NCI-H2196 (cell line): ENCODE measurements around the gene METTL15.
"Not testable (repeated sequence)": the region's sequence is repeated elsewhere in the genome, so short reads cannot be mapped to it uniquely, and the experiment has no call there.

Source experiments
- DNase-seq: peaks from one replicate; lab custom pipeline; 2025; ENCODE audit not compliant: unreplicated experiment; lab: John Stamatoyannopoulos, UW

METTL15 gene

DNA sequence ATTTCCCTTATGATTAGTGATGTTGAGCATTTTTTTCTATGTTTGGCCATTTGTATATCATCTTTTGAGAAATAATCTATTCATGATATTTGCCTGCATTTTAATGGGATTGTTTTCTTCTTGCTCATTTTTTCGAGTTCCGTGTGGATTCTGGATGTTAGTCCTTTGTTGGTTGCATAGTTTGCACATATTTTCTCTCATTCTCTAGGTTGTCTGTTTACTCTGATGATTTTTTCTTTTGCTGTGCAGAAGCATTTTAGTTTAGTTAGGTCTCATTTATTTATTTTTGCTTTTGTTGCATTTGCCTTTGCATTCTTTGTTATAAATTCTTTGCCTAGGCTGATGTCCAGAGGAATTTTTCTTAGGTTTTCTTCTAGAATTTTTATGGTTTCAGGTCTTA is 87.3 kb downstream of the METTL15 start:
- no peak for DNase-seq

DNA sequence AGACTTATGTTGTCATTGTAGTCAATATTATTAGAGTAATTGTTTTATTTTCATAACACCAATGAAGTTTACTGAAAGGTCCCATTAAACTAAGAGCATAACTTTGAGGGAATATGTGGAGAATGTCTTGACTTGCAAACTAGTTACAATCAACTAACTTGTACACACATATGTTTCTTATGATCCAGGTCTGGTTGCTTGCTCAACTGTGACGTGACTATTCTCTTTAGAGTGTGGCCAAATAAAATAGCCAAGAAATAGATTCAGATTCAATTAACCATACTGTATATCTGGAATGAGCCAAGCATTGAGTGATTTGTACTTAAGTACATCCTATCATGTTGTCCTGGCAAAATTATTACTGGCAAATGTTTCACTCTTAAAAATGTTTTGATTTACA is 101.7 kb downstream of the METTL15 start:
- DNase-seq, result no peak

DNA sequence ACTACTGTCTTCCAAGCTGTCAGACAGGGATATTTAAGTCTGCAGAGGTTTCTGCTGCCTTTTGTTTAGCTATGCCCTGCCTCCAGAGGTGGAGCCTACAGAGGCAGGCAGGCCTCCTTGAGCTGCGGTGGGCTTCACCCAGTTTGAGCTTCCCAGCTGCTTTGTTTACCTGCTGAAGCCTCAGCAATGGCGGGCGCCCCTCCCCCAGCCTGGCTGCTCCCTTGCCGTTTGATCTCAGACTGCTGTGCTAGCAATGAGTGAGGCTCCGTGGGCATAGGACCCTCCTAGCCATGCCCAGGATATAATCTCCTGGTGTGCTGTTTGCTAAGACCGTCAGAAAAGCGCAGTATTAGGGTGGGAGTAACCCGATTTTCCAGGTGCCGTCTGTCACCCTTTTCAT is 113.9 kb downstream of the METTL15 start:
- DNase-seq, result not testable (repeated sequence)

DNA sequence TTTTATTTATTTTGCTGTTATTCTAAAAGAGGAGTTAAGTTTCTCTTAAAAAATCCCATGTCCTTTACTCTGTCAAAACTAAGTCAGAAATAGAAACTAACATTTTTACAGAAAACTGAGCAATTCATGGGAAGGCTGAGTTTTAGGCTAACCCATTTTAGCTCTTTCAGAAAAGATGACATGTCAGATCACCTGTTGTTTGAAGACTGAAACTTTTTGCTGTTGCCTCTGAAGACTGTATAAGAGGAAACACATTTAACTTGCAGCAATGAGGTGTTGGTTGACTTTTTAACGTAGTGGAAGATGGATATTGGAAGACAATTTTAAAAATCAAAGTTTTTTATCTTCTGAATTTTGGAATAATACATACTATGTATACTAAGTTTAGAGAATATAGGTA is 115.4 kb downstream of the METTL15 start:
- no peak for DNase-seq

DNA sequence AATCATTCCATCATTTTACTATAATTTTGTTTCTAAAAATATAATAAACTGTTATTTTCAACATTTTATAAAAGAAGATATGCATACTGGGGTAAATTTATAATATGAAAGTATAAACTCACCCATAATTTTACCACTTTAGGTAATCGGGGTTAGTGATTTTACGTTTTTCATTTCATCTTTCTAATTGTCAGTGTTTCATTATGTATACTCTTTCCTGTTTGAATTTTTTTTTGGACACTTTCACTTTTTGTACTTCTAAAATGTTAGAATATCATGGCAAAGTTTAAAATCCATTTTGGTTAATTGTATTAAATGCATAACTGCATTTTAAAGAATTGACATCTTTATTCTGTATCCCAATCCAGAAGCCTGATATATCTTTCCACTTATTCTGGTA is 115.8 kb downstream of the METTL15 start:
- no peak for DNase-seq

DNA sequence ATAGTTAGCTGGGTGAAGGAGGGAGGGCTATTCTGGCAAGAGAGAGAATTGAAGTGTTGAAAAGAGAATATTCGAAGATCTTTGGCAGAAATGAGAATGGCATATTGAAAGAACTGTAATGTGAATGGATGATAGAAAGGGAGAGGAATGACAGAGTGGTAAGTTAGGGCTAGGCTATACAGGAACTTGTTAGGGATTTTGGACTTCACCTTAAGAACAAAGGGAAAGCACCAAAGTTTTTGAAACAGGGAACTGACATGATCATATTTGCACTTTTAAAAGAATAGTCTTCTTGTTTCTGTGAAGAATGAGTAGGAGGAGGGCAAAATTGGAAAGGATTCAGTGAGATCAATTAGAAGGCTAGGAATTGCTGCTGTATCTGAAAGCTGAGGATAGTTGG is 119.3 kb downstream of the METTL15 start:
- DNase-seq, result no peak

DNA sequence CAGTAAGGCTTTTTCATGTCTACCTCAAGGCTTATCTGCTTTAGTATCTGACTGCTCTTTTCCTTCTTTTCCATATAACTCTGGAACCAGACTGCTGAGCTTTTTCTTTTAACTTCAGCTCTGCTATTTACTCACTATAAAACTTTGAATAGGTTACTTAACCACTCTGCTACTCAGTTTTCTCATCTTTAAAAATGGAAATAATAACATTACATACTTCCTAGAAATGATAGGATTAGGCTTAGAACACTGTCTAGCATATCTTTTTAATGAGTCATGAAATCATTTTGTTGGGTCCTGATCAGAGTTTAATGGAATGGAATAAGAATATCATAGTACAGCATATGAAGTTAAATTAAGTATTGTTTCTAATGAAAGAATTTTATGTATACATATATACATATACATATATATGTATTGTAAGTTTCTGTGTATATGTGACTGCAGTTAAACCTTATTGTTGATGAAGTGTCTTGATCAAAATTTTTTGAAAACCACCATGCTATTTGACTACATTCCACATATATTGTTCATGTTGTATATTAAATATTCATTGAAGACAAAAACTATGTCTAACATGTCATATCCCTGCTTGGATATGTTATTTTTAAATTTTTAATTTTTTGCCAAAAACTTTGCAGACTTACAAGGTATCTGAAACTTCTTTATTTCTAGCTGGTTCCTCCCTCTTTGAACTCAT is 120.2 kb downstream of the METTL15 start:
- no peak for DNase-seq

DNA sequence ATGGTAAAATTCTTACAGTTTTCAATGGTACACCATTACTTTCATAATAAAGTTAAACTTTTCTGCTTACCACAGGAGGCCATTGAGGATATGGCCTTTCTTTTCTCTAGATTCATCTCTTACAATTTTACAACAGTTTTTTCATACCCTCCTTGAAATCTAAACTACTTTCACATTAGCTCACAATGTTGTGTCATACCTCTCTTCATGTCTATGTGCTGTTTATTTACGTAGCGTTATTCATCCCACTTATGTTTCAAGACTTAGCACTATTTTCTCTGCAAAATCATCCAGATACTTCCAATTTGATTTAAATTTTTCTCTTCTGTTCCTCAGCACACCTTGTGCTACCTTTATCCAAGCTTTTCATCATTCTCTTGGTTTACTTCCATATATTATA is 123.3 kb downstream of the METTL15 start:
- DNase-seq, result no peak

DNA sequence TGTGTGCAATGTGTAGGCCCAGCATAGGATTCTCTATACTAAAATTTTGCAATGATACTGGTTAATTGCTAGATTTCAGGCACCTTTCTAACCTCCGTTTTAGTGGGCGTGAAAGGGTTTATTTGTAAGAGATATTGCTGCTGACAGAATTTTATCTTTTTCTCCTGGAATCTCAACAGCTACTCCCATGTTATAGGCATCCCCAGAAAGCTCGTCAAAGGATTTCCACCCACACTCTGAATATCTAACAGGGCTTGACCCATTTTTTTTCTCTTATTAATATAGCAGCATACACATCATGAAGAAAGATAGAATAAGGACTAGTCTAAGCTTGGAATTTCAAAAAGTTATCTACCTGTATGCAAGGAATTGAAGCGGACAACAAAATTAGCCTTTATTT is 124.5 kb downstream of the METTL15 start:
- DNase-seq, result no peak

DNA sequence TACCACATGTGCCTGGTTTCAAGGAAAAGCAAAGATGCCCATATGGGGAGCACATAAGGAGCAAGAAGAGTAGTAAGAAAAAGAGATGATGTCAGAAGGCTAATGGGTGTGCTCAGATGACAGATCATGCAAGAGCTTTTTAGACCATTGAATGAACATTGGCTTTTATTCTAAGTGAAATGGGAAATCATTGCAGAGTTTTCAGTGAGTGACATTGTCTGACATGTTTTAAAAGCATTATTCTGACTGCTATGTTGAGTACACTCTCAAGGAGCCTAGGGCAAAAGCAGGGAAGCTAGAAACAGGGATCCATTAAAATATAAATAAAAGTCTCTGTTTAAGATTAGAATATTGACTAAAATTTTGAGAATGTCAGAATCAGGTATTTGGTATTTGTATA is 133.6 kb downstream of the METTL15 start:
- DNase-seq, result no peak

DNA sequence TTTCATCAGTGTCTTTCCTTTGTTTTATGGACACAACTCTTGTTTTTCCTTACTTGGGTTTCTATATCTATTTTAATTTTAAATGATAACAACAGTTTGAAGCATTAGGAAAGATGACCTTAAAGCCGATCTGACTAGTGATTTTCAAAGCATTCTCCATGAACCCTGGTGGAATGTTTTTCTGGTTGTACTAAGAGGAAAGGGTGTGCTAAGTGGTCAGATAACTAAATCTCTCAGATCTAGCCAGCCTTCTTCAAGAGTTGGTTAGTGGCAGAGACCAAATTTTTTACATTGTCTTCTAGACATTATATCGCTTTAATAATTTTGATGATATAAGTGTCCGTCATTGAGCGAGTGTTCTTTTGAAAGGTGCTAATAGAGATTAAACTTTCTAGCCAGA is 134.4 kb downstream of the METTL15 start:
- DNase-seq, result no peak

DNA sequence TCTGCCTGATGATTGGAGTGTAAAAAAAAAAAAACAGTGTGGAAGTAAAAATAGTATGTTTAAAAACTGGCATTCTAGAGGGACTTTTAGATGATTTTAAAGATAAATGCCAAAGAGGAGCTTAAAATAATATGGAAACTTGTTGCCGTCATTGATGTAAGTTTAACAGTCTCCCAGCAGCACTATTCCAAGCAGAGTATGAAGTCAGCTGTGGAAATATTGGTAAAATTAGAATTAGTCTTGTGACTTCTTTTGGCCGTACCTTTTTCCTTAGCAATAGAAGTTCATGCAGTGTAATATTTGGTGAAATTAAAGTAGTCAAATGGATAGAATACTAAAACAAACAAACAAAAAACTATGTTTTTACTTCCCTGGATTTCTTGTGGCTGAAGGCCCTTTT is 134.9 kb downstream of the METTL15 start:
- DNase-seq, result no peak

DNA sequence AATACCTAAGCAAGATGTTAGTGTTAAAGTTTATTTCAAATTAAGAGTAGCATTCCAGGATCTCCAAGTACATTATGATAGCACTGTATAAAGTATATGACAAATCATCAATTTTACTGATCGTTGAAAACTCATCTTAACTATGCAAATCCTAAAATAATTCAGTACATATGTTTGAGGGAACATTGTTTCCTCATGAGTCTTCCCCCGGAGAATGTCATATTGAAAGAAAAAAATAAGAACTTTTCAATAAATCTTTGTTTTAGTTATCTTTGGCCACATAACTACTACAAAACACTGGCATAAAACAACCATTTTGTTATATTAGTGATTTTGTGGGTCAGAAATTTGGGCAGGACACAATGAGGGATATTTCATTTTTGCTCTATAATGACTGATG is 135.4 kb downstream of the METTL15 start:
- DNase-seq, result no peak

DNA sequence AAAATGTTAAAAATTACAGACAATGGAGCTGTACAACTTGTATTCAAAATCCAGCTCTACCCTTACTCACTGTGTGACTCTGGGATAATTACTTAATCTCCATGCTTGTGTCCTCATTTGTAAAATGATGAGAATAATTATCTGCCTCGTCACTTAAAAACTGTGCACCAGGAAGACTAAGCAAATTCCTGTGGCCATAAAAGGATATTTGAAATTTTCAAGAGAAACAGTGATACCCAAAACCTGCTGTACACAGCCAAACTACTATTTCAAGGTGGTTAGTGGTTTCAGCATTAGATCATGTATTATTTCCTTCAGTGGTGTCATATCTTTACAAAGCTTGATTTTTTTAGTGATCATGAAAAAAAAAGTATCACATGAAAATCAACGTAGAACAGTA is 136.9 kb downstream of the METTL15 start:
- no peak for DNase-seq

DNA sequence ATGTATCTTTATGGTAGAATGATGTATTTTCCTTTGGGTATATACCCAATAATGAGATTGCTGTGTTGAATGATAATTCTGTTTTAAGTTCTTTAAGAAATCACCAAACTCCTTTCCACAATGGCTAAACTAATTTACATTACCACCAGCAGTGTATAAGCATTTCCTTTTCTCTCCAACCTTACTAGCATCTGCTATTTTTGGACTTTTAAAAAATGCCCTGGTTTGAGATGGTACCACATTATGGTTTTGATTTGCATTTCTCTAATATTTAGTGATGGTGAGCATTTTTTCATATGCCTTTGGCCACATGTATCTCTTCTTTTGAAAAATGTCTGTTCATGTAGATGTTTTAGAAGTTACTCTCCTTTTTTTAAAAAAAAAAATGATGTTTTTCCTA is 142.0 kb downstream of the METTL15 start:
- DNase-seq, result no peak

DNA sequence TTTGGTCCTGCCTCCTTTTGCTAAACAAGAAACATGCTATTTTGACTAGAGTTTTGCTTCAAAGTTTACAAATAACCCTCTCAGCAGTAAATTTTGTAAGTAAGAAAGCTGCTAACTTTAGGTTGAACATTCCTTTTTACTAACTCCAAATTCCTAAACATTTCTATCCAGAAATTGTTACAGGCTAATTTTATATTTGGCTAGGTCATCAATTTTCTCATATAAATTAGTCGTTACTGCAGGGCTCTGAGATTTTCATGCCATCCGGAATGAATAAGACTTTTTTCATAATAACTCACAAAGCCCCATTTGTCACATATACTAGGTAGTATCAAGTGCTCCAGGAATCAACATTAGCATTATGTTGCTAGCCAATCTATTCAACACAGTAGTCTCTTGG is 143.1 kb downstream of the METTL15 start:
- DNase-seq, result no peak

DNA sequence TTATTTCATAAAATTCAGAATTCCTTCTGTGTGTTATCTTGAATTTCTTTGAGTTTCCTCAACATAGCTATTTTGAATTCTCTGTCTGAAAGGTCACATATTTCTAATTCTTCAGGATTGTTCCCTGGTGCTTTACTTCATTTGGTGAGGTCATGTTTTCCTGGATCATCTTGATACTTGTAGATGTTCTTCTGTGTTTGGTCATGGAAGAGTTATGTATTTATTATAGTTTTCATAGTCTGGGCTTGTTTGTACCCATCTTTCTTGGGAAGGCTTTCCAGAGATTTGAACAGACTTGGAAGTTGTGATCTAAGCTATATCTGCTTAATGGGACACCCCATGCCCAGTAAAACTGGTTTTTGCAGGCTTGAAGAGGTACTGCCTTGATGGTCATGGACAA is 149.6 kb downstream of the METTL15 start:
- DNase-seq, result no peak

DNA sequence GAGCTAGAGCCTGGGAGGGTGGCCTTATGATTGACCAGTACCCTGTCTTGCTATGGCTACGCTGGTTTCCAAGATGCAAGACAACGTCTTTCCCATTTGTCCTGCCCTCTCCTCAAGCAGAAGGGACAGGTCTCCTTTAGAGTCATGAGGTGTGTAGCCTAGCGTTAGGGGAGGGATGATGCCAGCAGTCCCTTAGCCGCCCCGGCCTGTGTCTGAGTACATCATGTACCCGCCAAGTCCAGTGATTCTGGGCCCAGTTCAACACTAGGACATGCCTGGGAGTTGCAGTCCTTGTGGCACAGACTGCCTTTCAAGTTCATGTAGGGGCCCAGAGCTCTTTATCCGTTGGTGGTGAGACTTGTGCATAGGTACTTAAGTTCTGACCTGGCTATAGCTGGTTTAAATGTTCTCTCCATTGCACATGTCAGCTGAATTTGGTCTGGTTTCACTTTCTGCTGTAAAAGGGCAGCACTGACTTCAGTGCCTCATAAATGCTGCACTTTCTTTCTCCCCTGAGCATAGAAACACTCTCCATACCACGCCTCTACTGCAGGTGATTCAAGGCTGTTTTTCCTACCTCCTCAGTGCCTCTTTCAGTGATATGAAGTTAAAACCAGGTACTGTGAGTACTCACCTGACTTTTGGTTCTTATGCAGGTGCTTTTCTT is 151.1 kb downstream of the METTL15 start:
- DNase-seq, result no peak

DNA sequence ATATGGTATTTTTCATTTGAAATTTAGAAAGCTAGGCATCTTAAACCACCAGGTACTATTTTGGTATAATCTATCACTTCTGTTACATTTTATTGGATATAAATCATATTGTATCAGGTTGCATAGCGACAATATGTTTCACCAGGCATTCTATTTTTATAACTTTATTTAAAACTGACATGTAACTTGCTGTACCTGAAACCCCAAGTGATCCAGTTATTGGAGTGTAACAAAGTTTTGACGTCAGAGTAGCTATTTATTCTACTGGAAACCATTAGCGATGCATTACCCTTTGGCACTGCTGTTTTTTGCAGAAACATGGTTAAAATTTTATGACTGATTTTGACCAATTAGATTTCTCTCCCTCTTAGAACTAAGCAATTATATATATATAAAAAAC is 160.7 kb downstream of the METTL15 start:
- DNase-seq, result no peak

DNA sequence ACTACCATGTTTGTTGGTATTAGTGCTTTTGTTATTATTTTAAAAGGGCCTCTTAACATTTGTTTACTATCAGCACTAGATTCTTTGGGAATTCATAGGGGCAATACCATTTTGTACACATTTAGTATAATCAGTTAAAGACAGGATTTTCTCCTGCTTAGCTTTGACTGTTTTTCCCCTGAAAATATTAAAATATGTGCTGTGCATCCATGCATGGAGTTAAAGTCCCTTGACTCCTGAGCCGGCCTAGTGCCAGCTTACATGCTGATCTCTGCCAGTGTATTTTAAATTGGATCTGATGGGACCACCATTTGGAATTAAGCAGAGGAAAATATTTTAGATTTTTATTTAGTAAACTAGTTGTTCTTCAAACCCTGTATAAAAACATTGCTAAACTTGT is 161.4 kb downstream of the METTL15 start:
- no peak for DNase-seq

DNA sequence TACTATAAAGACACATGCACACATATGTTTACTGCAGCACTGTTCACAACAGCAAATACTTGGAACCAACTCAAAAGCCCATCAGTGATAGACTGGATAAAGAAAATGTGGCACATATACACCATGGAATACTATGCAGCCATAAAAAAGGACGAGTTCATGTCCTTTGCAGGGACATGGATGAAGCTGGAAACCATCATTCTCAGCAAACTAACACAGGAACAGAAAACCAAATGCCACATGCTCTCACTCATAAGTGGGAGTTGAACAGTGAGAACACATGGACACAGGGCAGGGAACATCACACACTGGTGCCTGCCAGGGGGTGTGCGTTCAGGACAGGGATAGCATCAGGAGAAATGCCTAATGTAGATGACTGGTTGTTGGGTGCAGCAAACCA is 164.1 kb downstream of the METTL15 start:
- not testable (repeated sequence) for DNase-seq

DNA sequence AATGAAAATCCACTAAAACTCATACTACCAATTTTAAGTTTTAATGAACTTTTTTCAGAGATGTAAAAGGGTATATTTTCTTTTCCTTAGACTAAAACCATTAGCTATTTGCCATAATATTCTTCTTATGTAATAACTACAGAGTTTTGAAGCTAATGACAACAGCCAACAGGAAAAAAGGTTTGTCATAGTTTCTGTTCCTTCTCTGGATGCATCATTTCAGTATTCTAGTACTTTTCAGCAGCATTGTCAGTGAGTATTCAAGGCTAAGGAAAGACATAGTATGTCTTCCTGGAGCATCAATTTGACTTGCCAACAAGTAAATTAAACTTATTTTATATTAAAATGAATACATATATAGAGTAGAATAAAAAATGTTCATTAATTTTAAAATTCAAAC is 166.0 kb downstream of the METTL15 start:
- DNase-seq, result no peak

DNA sequence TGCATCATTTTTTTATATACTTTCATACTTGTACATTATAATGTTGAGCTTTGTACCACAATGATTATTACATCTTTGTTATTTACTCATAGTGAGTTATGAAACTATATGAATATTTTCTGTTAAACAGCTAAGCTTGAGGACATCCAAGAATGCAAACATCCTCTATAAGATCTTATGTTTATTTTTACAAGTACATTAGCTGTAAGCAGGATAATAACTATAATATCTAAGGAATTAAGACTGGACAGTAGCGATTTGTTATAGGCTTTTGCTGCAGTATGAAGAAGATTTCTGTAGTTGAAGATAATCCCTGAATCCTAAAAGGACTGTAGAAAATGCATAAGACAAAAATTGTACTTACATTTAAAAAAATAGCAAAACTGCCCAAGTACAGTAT is 176.0 kb downstream of the METTL15 start:
- no peak for DNase-seq
